ENCODE data around the gene LPCAT1.

LPCAT1 gene

GRCh38 chr5:1466631-1467265 lies 57.0 kb downstream of the LPCAT1 start:
- H3K4me1 ChIP-seq (ENCODE audit: low read depth, poor library complexity, severe bottlenecking) = no peaks in the 10 kb centered on the region
- no peak overlapping the region for H2AFZ ChIP-seq (ENCODE audit: low read depth)
- H3K79me2 ChIP-seq (ENCODE audit: insufficient read depth, low read depth) = no peaks in the 10 kb centered on the region
- no peak overlapping the region for H3K4me3 ChIP-seq (IDR thresholded peaks at IDR 0.05; ENCODE audit: insufficient read depth, low read depth, low read length)
- no peak overlapping the region for H3K27ac ChIP-seq
- H3K4me2 ChIP-seq = no peak overlapping the region
- no peak overlapping the region for H3K9ac ChIP-seq
- no peaks in the 10 kb centered on the region for H3K27me3 ChIP-seq (ENCODE audit: insufficient read depth, low read depth)
- peaks cover 8% of the 10 kb centered on the region; the same call in 1 of the 2 replicates for H3K36me3 ChIP-seq (ENCODE audit: insufficient read depth)
- TF ChIP-seq CTCF (conservative IDR thresholded peaks at IDR 0.05; ENCODE audit: low read depth, low read length) = no peak
- no peaks in the 10 kb centered on the region for H4K20me1 ChIP-seq (ENCODE audit: insufficient read depth)

- Histone ChIP-seq H2AFZ (ENCODE audit: low read depth) (no peak overlapping the region), H3K4me2 (no peak overlapping the region), H3K4me3 (IDR thresholded peaks at IDR 0.05; ENCODE audit: insufficient read depth, low read depth, low read length) (no peak overlapping the region), H3K9ac (no peak overlapping the region), H3K36me3 (ENCODE audit: insufficient read depth) (peaks cover 8% of the 10 kb centered on the region; the same call in 1 of the 2 replicates), H3K79me2 (ENCODE audit: insufficient read depth, low read depth) (no peaks in the 10 kb centered on the region), H4K20me1 (ENCODE audit: insufficient read depth) (no peaks in the 10 kb centered on the region), H3K27me3 (ENCODE audit: insufficient read depth, low read depth) (no peaks in the 10 kb centered on the region), H3K27ac (no peak overlapping the region), H3K4me1 (ENCODE audit: low read depth, poor library complexity, severe bottlenecking) (no peaks in the 10 kb centered on the region)
- no peak for TF ChIP-seq CTCF (conservative IDR thresholded peaks at IDR 0.05; ENCODE audit: low read depth, low read length)
Measured at GRCh38 chr5:1465966-1466471, 57.7 kb downstream of the LPCAT1 start.

- no peaks in the 10 kb centered on the region for H4K20me1 ChIP-seq (ENCODE audit: insufficient read depth)
- TF ChIP-seq CTCF (conservative IDR thresholded peaks at IDR 0.05; ENCODE audit: low read depth, low read length) = no peak
- H3K36me3 ChIP-seq (ENCODE audit: insufficient read depth) = peaks cover 8% of the 10 kb centered on the region; the same call in 1 of the 2 replicates
- peaks cover 2% of the 10 kb centered on the region for H3K4me1 ChIP-seq (ENCODE audit: low read depth, poor library complexity, severe bottlenecking)
- no peak overlapping the region for H3K4me2 ChIP-seq
- no peak overlapping the region for H3K9ac ChIP-seq
- no peak overlapping the region for H3K27ac ChIP-seq
- no peak overlapping the region for H2AFZ ChIP-seq (ENCODE audit: low read depth)
- H3K27me3 ChIP-seq (ENCODE audit: insufficient read depth, low read depth) = no peaks in the 10 kb centered on the region
- no peaks in the 10 kb centered on the region for H3K79me2 ChIP-seq (ENCODE audit: insufficient read depth, low read depth)
- H3K4me3 ChIP-seq (IDR thresholded peaks at IDR 0.05; ENCODE audit: insufficient read depth, low read depth, low read length) = no peak overlapping the region
Measured at GRCh38 chr5:1465117-1465516, 58.6 kb downstream of the LPCAT1 start.

- H4K20me1 ChIP-seq (ENCODE audit: insufficient read depth) = no peaks in the 10 kb centered on the region
- no peaks in the 10 kb centered on the region for H3K27me3 ChIP-seq (ENCODE audit: insufficient read depth, low read depth)
- no peak overlapping the region for H3K4me3 ChIP-seq (IDR thresholded peaks at IDR 0.05; ENCODE audit: insufficient read depth, low read depth, low read length)
- no peaks in the 10 kb centered on the region for H3K79me2 ChIP-seq (ENCODE audit: insufficient read depth, low read depth)
- TF ChIP-seq CTCF (conservative IDR thresholded peaks at IDR 0.05; ENCODE audit: low read depth, low read length) = no peak
- H3K4me1 ChIP-seq (ENCODE audit: low read depth, poor library complexity, severe bottlenecking) = peaks cover 4% of the 10 kb centered on the region
- no peak overlapping the region for H2AFZ ChIP-seq (ENCODE audit: low read depth)
- peaks cover 8% of the 10 kb centered on the region; the same call in 1 of the 2 replicates for H3K36me3 ChIP-seq (ENCODE audit: insufficient read depth)
- no peak overlapping the region for H3K9ac ChIP-seq
- no peak overlapping the region for H3K4me2 ChIP-seq
- no peak overlapping the region for H3K27ac ChIP-seq
Measured at GRCh38 chr5:1464511-1464910, 59.2 kb downstream of the LPCAT1 start.

Data from KMS-11 (cell line).